ENCODE results near the gene XXYLT1. TPM values are rescaled to one million over a fixed set of nuclear protein-coding genes. Genes with fewer than 3 reads are reported as not detected.
A peak's percentile ranks its signal among the peaks of the same experiment; 100 is the strongest.
"Not testable (repeated sequence)": the region's sequence is repeated elsewhere in the genome, so short reads cannot be mapped to it uniquely, and the experiment has no call there.

XXYLT1 gene
- total RNA-seq, 1 donor from 2014 or later = 13.6 TPM

DNA sequence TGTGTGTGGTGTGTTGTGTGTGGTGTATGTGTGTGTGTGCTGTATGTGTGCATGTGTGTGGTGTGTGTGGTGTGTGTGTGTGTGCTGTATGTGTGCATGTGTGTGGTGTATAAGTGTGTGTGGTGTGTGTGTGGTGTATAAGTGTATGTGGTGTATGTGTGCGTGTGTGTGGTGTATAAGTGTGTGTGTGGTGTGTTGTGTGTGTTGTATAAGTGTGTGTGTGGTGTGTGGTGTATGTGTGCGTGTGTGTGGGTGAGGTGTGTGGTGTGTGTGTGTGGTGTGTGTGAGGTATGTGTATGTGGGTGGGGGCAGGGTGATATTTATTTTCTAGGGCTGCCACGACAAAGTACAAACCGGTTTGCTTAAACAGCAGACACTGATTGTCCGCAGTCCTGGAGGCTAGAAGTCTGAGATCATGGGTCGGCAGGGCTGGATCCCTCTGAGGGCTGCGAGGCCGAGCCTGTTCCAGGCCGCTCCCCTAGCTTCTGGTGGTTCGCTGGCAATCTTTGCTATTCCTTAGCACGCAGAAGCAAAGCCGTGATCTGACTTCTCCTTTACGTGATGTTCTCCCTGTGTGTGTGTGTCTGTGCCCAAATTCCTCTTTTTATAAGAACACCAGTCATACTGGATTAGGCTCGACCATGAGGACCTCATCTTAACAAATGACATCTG lies 160.2 kb downstream of the XXYLT1 start:
- H3K4me3 ChIP-seq (ENCODE audit: low read length in 3 of 3) = no peak overlapping the region

DNA sequence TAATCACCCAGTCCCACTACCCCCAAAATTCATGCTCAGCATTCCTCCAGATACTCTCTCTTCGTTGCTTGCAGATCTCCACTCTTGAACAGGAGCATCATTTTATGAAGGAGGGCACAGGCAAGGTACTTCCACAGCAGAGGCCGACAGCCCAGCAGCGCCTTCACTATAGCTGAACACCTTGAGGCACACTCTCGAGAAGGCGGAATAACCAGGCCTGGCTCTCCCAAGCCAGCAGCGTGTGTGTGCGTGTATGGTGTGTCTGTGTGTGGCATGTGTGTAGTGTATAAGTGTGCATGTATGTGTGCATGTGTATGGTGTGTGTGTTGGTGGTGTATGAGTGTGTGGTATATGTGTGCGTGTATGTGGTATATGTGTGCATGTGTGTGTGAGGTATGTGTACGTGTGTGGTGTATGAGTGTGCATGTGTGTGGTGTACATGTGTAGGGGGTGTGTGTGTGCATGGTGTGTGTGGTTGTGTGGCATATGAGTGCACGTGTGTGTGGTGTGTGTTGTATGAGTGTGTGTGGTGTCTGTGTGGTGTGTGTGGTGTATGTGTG lies 161.8 kb downstream of the XXYLT1 start:
- H3K27ac ChIP-seq (ENCODE audit: low read depth, low read length) = no peak overlapping the region
- no peaks in the 10 kb centered on the region for H3K36me3 ChIP-seq (ENCODE audit: control insufficient read depth in 3 of 3, insufficient read depth in 3 of 3, low read length in 3 of 3)
- H3K9ac ChIP-seq (ENCODE audit: low read depth in 1 of 3, low read length in 3 of 3) = no peak overlapping the region
- no peak overlapping the region for H3K4me3 ChIP-seq (ENCODE audit: low read length in 3 of 3)
- peaks cover 5 to 14% (median 7%) of the 10 kb centered on the region in 3 donors for H3K4me1 ChIP-seq (ENCODE audit: control insufficient read depth in 3 of 3, insufficient read depth in 3 of 3, low read length in 3 of 3)
- H3K27me3 ChIP-seq (ENCODE audit: control insufficient read depth in 3 of 3, insufficient read depth in 3 of 3, low read length in 3 of 3) = no peaks in the 10 kb centered on the region
- no peaks in the 10 kb centered on the region for H3K9me3 ChIP-seq (ENCODE audit: control insufficient read depth in 3 of 3, low read length in 3 of 3)

More for the DNA sequence above, 160.2 kb downstream of the XXYLT1 start:
- Histone ChIP-seq H3K4me1 (ENCODE audit: control insufficient read depth in 3 of 3, insufficient read depth in 3 of 3, low read length in 3 of 3) (peaks cover 5 to 14% (median 7%) of the 10 kb centered on the region in 3 donors), H3K36me3 (ENCODE audit: control insufficient read depth in 3 of 3, insufficient read depth in 3 of 3, low read length in 3 of 3) (no peaks in the 10 kb centered on the region), H3K27me3 (ENCODE audit: control insufficient read depth in 3 of 3, insufficient read depth in 3 of 3, low read length in 3 of 3) (no peaks in the 10 kb centered on the region), H3K9me3 (ENCODE audit: control insufficient read depth in 3 of 3, low read length in 3 of 3) (no peaks in the 10 kb centered on the region), H3K9ac (ENCODE audit: low read depth in 1 of 3, low read length in 3 of 3) (no peak overlapping the region), H3K27ac (ENCODE audit: low read depth, low read length) (no peak overlapping the region)

GRCh38 chr3:195107593-195107992 lies 163.4 kb downstream of the XXYLT1 start:
- H3K27me3 ChIP-seq (ENCODE audit: control insufficient read depth in 3 of 3, insufficient read depth in 3 of 3, low read length in 3 of 3) = no peaks in the 10 kb centered on the region
- no peaks in the 10 kb centered on the region for H3K9me3 ChIP-seq (ENCODE audit: control insufficient read depth in 3 of 3, low read length in 3 of 3)
- peaks cover 11 to 18% (median 16%) of the 10 kb centered on the region in 3 donors for H3K4me1 ChIP-seq (ENCODE audit: control insufficient read depth in 3 of 3, insufficient read depth in 3 of 3, low read length in 3 of 3)
- no peak overlapping the region for H3K27ac ChIP-seq (ENCODE audit: low read depth, low read length)
- H3K9ac ChIP-seq (ENCODE audit: low read depth in 1 of 3, low read length in 3 of 3) = no peak overlapping the region
- H3K36me3 ChIP-seq (ENCODE audit: control insufficient read depth in 3 of 3, insufficient read depth in 3 of 3, low read length in 3 of 3) = no peaks in the 10 kb centered on the region
- H3K4me3 ChIP-seq (ENCODE audit: low read length in 3 of 3) = no peak overlapping the region

DNA sequence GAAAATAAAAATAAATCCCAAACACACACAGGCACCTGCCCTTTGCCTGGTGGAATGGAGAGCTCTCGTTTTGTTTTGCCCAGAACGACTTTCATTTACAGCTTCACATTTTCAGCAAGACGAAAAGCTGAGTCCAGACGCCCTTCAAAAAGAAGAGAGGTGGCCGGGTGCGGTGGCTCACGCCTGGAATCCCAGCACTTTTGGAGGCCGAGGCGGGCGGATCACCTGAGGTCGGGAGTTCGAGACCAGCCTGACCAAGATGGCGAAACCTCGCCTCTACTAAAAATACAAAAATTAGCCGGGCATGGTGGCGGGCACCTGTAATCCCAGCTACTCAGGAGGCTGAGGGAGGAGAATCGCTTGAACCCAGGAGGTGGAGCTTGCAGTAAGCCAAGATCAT lies 163.9 kb downstream of the XXYLT1 start:
- H3K27ac ChIP-seq (ENCODE audit: low read depth, low read length); H3K4me3 ChIP-seq (ENCODE audit: low read length in 3 of 3); H3K36me3 ChIP-seq (ENCODE audit: control insufficient read depth in 3 of 3, insufficient read depth in 3 of 3, low read length in 3 of 3); H3K9ac ChIP-seq (ENCODE audit: low read depth in 1 of 3, low read length in 3 of 3); H3K9me3 ChIP-seq (ENCODE audit: control insufficient read depth in 3 of 3, low read length in 3 of 3); H3K27me3 ChIP-seq (ENCODE audit: control insufficient read depth in 3 of 3, insufficient read depth in 3 of 3, low read length in 3 of 3): not testable (repeated sequence)
- H3K4me1 ChIP-seq (ENCODE audit: control insufficient read depth in 3 of 3, insufficient read depth in 3 of 3, low read length in 3 of 3) = peaks cover 12 to 22% (median 20%) of the 10 kb centered on the region in 3 donors

- no peaks in the 10 kb centered on the region for H3K27me3 ChIP-seq (ENCODE audit: control insufficient read depth in 3 of 3, insufficient read depth in 3 of 3, low read length in 3 of 3)
- H3K9me3 ChIP-seq (ENCODE audit: control insufficient read depth in 3 of 3, low read length in 3 of 3) = no peaks in the 10 kb centered on the region
- peak overlapping the region in 2 of 3 donors; percentile 30 to 52 for H3K4me3 ChIP-seq (ENCODE audit: low read length in 3 of 3)
- peak overlapping the region in 2 of 3 donors; percentile 19 to 34 for H3K9ac ChIP-seq (ENCODE audit: low read depth in 1 of 3, low read length in 3 of 3)
- H3K36me3 ChIP-seq (ENCODE audit: control insufficient read depth in 3 of 3, insufficient read depth in 3 of 3, low read length in 3 of 3) = no peaks in the 10 kb centered on the region
- no peak overlapping the region for H3K27ac ChIP-seq (ENCODE audit: low read depth, low read length)
- peaks cover 12 to 22% (median 20%) of the 10 kb centered on the region in 3 donors for H3K4me1 ChIP-seq (ENCODE audit: control insufficient read depth in 3 of 3, insufficient read depth in 3 of 3, low read length in 3 of 3)
Observed at GRCh38 chr3:195106418-195106906, 164.5 kb downstream of the XXYLT1 start.

DNA sequence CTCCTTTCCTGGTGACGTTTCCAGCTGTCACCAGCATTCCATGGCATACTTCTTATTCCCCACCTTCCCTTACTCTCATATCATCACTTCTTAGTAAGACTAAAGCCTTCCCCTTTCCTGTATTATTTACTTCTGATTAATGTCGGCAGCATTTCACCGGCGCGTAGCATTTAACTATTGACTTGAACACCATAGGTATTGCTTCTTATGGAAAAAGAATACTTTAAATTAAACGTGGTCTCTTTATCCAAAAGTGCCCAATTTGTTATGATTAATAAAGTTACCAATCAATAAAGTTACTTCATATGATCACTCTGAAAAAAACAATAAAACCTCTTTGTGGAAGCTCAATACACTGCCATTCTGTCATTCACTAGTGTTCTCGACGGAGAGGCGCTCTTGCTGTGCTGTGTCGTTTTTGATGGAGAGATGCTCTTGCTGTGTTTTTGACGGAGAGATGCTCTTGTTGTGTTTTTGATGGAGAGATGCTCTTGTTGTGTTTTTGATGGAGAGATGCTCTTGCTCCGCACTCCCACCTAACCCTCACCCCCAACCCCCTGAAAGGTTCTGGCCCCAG lies 165.0 kb downstream of the XXYLT1 start:
- Histone ChIP-seq H3K27ac (ENCODE audit: low read depth, low read length) (no peak overlapping the region), H3K4me3 (ENCODE audit: low read length in 3 of 3) (peak overlapping the region in 2 of 3 donors; percentile 30 to 52), H3K9ac (ENCODE audit: low read depth in 1 of 3, low read length in 3 of 3) (peak overlapping the region in 2 of 3 donors; percentile 19 to 34), H3K9me3 (ENCODE audit: control insufficient read depth in 3 of 3, low read length in 3 of 3) (no peaks in the 10 kb centered on the region), H3K4me1 (ENCODE audit: control insufficient read depth in 3 of 3, insufficient read depth in 3 of 3, low read length in 3 of 3) (peaks cover 12 to 22% (median 20%) of the 10 kb centered on the region in 3 donors), H3K27me3 (ENCODE audit: control insufficient read depth in 3 of 3, insufficient read depth in 3 of 3, low read length in 3 of 3) (no peaks in the 10 kb centered on the region), H3K36me3 (ENCODE audit: control insufficient read depth in 3 of 3, insufficient read depth in 3 of 3, low read length in 3 of 3) (no peaks in the 10 kb centered on the region)

GRCh38 chr3:195105389-195105788 lies 165.6 kb downstream of the XXYLT1 start:
- Histone ChIP-seq H3K4me1 (ENCODE audit: control insufficient read depth in 3 of 3, insufficient read depth in 3 of 3, low read length in 3 of 3) (peaks cover 12 to 22% (median 20%) of the 10 kb centered on the region in 3 donors), H3K36me3 (ENCODE audit: control insufficient read depth in 3 of 3, insufficient read depth in 3 of 3, low read length in 3 of 3) (no peaks in the 10 kb centered on the region), H3K9ac (ENCODE audit: low read depth in 1 of 3, low read length in 3 of 3) (no peak overlapping the region), H3K4me3 (ENCODE audit: low read length in 3 of 3) (no peak overlapping the region), H3K27ac (ENCODE audit: low read depth, low read length) (no peak overlapping the region), H3K9me3 (ENCODE audit: control insufficient read depth in 3 of 3, low read length in 3 of 3) (no peaks in the 10 kb centered on the region), H3K27me3 (ENCODE audit: control insufficient read depth in 3 of 3, insufficient read depth in 3 of 3, low read length in 3 of 3) (no peaks in the 10 kb centered on the region)

DNA sequence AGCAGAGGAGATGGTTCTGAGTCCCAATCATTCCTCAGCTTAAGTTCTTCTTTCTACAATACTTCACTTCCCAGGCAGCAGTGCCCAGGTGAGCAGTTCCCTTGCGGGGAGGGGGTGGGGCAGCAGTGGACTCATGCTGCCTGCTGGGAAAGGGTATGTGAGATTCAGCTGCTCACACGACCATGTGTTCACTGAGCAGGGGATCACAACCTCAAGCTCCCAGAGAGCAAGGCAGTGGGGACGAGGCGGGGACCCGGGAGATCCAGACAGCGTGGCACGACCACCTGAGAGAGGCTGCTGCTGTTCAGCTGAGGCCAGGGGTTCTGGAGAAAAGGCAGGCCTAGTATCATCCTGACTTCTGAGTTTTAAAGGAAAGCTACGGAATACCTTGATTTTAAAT lies 166.6 kb downstream of the XXYLT1 start:
- H3K9ac ChIP-seq (ENCODE audit: low read depth in 1 of 3, low read length in 3 of 3) = no peak overlapping the region
- no peaks in the 10 kb centered on the region for H3K27me3 ChIP-seq (ENCODE audit: control insufficient read depth in 3 of 3, insufficient read depth in 3 of 3, low read length in 3 of 3)
- H3K27ac ChIP-seq (ENCODE audit: low read depth, low read length) = no peak overlapping the region
- no peak overlapping the region for H3K4me3 ChIP-seq (ENCODE audit: low read length in 3 of 3)
- no peaks in the 10 kb centered on the region for H3K9me3 ChIP-seq (ENCODE audit: control insufficient read depth in 3 of 3, low read length in 3 of 3)
- H3K36me3 ChIP-seq (ENCODE audit: control insufficient read depth in 3 of 3, insufficient read depth in 3 of 3, low read length in 3 of 3) = no peaks in the 10 kb centered on the region
- peaks cover 12 to 22% (median 20%) of the 10 kb centered on the region in 3 donors for H3K4me1 ChIP-seq (ENCODE audit: control insufficient read depth in 3 of 3, insufficient read depth in 3 of 3, low read length in 3 of 3)

GRCh38 chr3:195103623-195104022 lies 167.3 kb downstream of the XXYLT1 start:
- Histone ChIP-seq H3K36me3 (ENCODE audit: control insufficient read depth in 3 of 3, insufficient read depth in 3 of 3, low read length in 3 of 3) (no peaks in the 10 kb centered on the region), H3K4me1 (ENCODE audit: control insufficient read depth in 3 of 3, insufficient read depth in 3 of 3, low read length in 3 of 3) (peaks cover 12 to 22% (median 20%) of the 10 kb centered on the region in 3 donors), H3K4me3 (ENCODE audit: low read length in 3 of 3) (no peak overlapping the region), H3K27ac (ENCODE audit: low read depth, low read length) (no peak overlapping the region), H3K27me3 (ENCODE audit: control insufficient read depth in 3 of 3, insufficient read depth in 3 of 3, low read length in 3 of 3) (no peaks in the 10 kb centered on the region), H3K9ac (ENCODE audit: low read depth in 1 of 3, low read length in 3 of 3) (no peak overlapping the region), H3K9me3 (ENCODE audit: control insufficient read depth in 3 of 3, low read length in 3 of 3) (no peaks in the 10 kb centered on the region)

All from skeletal muscle tissue (tissue), 4 donors.